ENCODE measurements around the gene OR10H1. TPM values are rescaled to one million over a fixed set of nuclear protein-coding genes. Genes with fewer than 3 reads are reported as not detected.

The OR10H1 gene
- total RNA-seq, 1 experiment from 2014 or later: not detected

GRCh38 chr19:15820646-15821045 lies 5.2 kb upstream of the OR10H1 start:
- Mint-ChIP-seq H3K4me1 (ENCODE audit: low read depth, unreplicated experiment) (no peaks in the 10 kb centered on the region), H3K27ac (ENCODE audit: unreplicated experiment) (no peak overlapping the region), H3K9me3 (ENCODE audit: unreplicated experiment) (no peaks in the 10 kb centered on the region), H3K36me3 (ENCODE audit: insufficient read depth, unreplicated experiment) (no peaks in the 10 kb centered on the region), H3K4me3 (ENCODE audit: unreplicated experiment) (no peak overlapping the region), H3K27me3 (ENCODE audit: insufficient read depth, unreplicated experiment) (no peaks in the 10 kb centered on the region)
- CTCF ChIA-PET: no interaction called here
- Histone ChIP-seq H3K36me3 (ENCODE audit: control insufficient read depth, insufficient read depth, low read length) (no peaks in the 10 kb centered on the region), H3K9me3 (no peaks in the 10 kb centered on the region), H3K27me3 (replicated peaks; ENCODE audit: control insufficient read depth, insufficient read depth, low read length) (no peaks in the 10 kb centered on the region), H3K4me3 (ENCODE audit: low read depth, low read length) (no peak overlapping the region), H3K4me1 (no peaks in the 10 kb centered on the region)
- BruUV-seq (replicated peaks): no TSS peak
- DNase-seq: no peak
- TF ChIP-seq CTCF (IDR thresholded peaks at IDR 0.05; ENCODE audit: insufficient read depth in 1 of 2, low read depth in 1 of 2, low read length in 1 of 2, severe bottlenecking in 1 of 2, unreplicated experiment in 1 of 2): no peak
- intact Hi-C loops (cut with micrococcal nuclease; ENCODE audit: unreplicated experiment): no loop called here
- POLR2A ChIA-PET: no interaction called here

DNA sequence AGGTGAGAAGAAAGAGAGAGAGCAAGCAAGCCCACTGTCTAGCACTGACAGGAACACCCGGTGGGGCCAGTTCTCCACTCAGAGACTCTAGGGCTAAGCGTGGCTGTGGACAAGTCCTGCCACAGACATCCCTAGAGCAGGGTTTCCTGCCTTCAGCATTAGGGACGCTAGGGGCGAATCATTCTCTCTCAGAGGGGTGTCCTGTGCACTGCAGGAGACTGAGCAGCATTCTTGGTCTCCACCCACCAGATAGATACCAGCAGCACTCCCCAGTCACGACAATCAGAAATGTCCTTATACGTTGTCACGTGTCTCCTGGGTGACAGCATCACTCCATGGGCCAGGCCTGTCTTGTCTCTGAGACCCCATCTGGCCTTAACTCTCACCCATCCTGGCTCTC lies 1.5 kb downstream of the OR10H1 start:
- TF ChIP-seq CTCF (IDR thresholded peaks at IDR 0.05; ENCODE audit: insufficient read depth in 1 of 2, low read depth in 1 of 2, low read length in 1 of 2, severe bottlenecking in 1 of 2, unreplicated experiment in 1 of 2): no peak
- BruUV-seq (replicated peaks): no TSS peak
- Histone ChIP-seq H3K36me3 (ENCODE audit: control insufficient read depth, insufficient read depth, low read length) (no peaks in the 10 kb centered on the region), H3K4me1 (0 out of 2 replicates have a peak, but pooled peaks cover 4% of the 10 kb centered on the region), H3K4me3 (ENCODE audit: low read depth, low read length) (no peak overlapping the region), H3K9me3 (no peaks in the 10 kb centered on the region), H3K27me3 (replicated peaks; ENCODE audit: control insufficient read depth, insufficient read depth, low read length) (no peaks in the 10 kb centered on the region)
- Mint-ChIP-seq H3K36me3 (ENCODE audit: insufficient read depth, unreplicated experiment) (no peaks in the 10 kb centered on the region), H3K9me3 (ENCODE audit: unreplicated experiment) (no peaks in the 10 kb centered on the region), H3K4me1 (ENCODE audit: low read depth, unreplicated experiment) (no peaks in the 10 kb centered on the region), H3K27me3 (ENCODE audit: insufficient read depth, unreplicated experiment) (peaks cover 7% of the 10 kb centered on the region), H3K4me3 (ENCODE audit: unreplicated experiment) (no peak overlapping the region), H3K27ac (ENCODE audit: unreplicated experiment) (no peak overlapping the region)
- DNase-seq: no peak
- intact Hi-C loops (cut with micrococcal nuclease; ENCODE audit: unreplicated experiment): loop anchor here (5.0 kb wide), 1 partner anchor 228 kb away; no protein-coding TSS in a partner anchor
- ChIA-PET POLR2A (no interaction called here), CTCF (no interaction called here)

GRCh38 chr19:15812060-15812722 lies 3.3 kb downstream of the OR10H1 start:
- H3K36me3 Mint-ChIP-seq (ENCODE audit: insufficient read depth, unreplicated experiment): no peaks in the 10 kb centered on the region
- H3K9me3 ChIP-seq: no peaks in the 10 kb centered on the region
- DNase-seq: peak; percentile 33 to 48
- POLR2A ChIA-PET: no interaction called here
- H3K4me3 Mint-ChIP-seq (ENCODE audit: unreplicated experiment): peak overlapping the region; percentile 3
- TF ChIP-seq CTCF (IDR thresholded peaks at IDR 0.05; ENCODE audit: insufficient read depth in 1 of 2, low read depth in 1 of 2, low read length in 1 of 2, severe bottlenecking in 1 of 2, unreplicated experiment in 1 of 2): peak; percentile 29 to 69
- H3K9me3 Mint-ChIP-seq (ENCODE audit: unreplicated experiment): no peaks in the 10 kb centered on the region
- H3K4me3 ChIP-seq (ENCODE audit: low read depth, low read length): no peak overlapping the region
- CTCF ChIA-PET: interaction anchor here (0.7 to 1.2 kb wide), 2 partner anchors 57 to 67 kb away, joined by 3 to 6 read pairs; no protein-coding TSS in a partner anchor
- peaks cover 7% of the 10 kb centered on the region for H3K27me3 Mint-ChIP-seq (ENCODE audit: insufficient read depth, unreplicated experiment)
- no peak overlapping the region for H3K27ac Mint-ChIP-seq (ENCODE audit: unreplicated experiment)
- H3K4me1 ChIP-seq: 0 out of 2 replicates have a peak, but pooled peaks cover 4% of the 10 kb centered on the region
- H3K4me1 Mint-ChIP-seq (ENCODE audit: low read depth, unreplicated experiment): no peaks in the 10 kb centered on the region
- no peaks in the 10 kb centered on the region for H3K27me3 ChIP-seq (replicated peaks; ENCODE audit: control insufficient read depth, insufficient read depth, low read length)
- no TSS peak for BruUV-seq (replicated peaks)
- intact Hi-C loops (cut with micrococcal nuclease; ENCODE audit: unreplicated experiment): loop anchor here (1.0 to 5.0 kb wide), 2 partner anchors 57 to 230 kb away; no protein-coding TSS in a partner anchor
- H3K36me3 ChIP-seq (ENCODE audit: control insufficient read depth, insufficient read depth, low read length): no peaks in the 10 kb centered on the region
